HepG2 (cell line): Measurements from ENCODE around the gene DLG4.

Source experiments
- BATF2 ChIP-seq: sonication (generic); formaldehyde crosslinking; IDR thresholded peaks from 2 replicates; pipeline ENCODE4 v1.8.0; 2022; ENCODE audit warnings: mild to moderate bottlenecking, missing genetic modification reagents, moderate library complexity
- ETS1 ChIP-seq: sonication (generic); formaldehyde crosslinking; IDR thresholded peaks from 2 replicates; pipeline ENCODE4 v1.4.0; 2020; ENCODE audit warnings: missing genetic modification reagents
- GLI4 ChIP-seq: sonication (generic); formaldehyde crosslinking; IDR thresholded peaks from 2 replicates; pipeline ENCODE4 v1.5.1; 2020; ENCODE audit warnings: missing genetic modification reagents, mild to moderate bottlenecking, moderate library complexity, borderline replicate concordance
- KDM3A ChIP-seq: IDR thresholded peaks from 2 replicates; pipeline ENCODE4 v1.6.1; 2018; ENCODE audit warnings: low read depth, missing compliant biosample characterization
- RAD21 ChIP-seq: fragments of 450-650 bp; formaldehyde crosslinking; IDR thresholded peaks from 2 replicates; pipeline ENCODE4 v1.5.0; 2020; ENCODE audit warnings: mild to moderate bottlenecking
- RORA ChIP-seq: sonication (generic); formaldehyde crosslinking; IDR thresholded peaks from 2 replicates; pipeline ENCODE4 v1.5.0; 2020; ENCODE audit warnings: mild to moderate bottlenecking, missing genetic modification reagents, moderate library complexity
- TF ChIP-seq, protein P1 (sequence below), 2 experiments: IDR thresholded peaks; 2 replicates each; pipeline ENCODE4 v1.6.1; 2011 to 2012; ENCODE audit warnings: low read length in 2 of 2, borderline replicate concordance in 1 of 2, low read depth in 1 of 2, mild to moderate bottlenecking in 1 of 2, moderate library complexity in 1 of 2
- TF ChIP-seq, protein P2 (sequence below): sonication (generic); formaldehyde crosslinking; IDR thresholded peaks from 2 replicates; pipeline ENCODE4 v1.5.0; 2020; ENCODE audit warnings: mild to moderate bottlenecking, missing genetic modification reagents, moderate library complexity

GRCh38 chr17:7266784-7267183, 47.1 kb upstream of the DLG4 start:
- no peak for TF ChIP-seq RORA (CRISPR knock-in tag)
- no peak for TF ChIP-seq GLI4 (CRISPR knock-in tag)
- TF ChIP-seq ETS1 = no peak
- no peak for TF ChIP-seq KDM3A (CRISPR knock-in tag)
- TF ChIP-seq BATF2 (CRISPR knock-in tag) = no peak
- no peak for TF ChIP-seq RAD21
- TF ChIP-seq, protein P1, sequence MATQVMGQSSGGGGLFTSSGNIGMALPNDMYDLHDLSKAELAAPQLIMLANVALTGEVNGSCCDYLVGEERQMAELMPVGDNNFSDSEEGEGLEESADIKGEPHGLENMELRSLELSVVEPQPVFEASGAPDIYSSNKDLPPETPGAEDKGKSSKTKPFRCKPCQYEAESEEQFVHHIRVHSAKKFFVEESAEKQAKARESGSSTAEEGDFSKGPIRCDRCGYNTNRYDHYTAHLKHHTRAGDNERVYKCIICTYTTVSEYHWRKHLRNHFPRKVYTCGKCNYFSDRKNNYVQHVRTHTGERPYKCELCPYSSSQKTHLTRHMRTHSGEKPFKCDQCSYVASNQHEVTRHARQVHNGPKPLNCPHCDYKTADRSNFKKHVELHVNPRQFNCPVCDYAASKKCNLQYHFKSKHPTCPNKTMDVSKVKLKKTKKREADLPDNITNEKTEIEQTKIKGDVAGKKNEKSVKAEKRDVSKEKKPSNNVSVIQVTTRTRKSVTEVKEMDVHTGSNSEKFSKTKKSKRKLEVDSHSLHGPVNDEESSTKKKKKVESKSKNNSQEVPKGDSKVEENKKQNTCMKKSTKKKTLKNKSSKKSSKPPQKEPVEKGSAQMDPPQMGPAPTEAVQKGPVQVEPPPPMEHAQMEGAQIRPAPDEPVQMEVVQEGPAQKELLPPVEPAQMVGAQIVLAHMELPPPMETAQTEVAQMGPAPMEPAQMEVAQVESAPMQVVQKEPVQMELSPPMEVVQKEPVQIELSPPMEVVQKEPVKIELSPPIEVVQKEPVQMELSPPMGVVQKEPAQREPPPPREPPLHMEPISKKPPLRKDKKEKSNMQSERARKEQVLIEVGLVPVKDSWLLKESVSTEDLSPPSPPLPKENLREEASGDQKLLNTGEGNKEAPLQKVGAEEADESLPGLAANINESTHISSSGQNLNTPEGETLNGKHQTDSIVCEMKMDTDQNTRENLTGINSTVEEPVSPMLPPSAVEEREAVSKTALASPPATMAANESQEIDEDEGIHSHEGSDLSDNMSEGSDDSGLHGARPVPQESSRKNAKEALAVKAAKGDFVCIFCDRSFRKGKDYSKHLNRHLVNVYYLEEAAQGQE (IDR thresholded peaks at IDR 0.05; ENCODE audit: borderline replicate concordance in 1 of 2, low read depth in 1 of 2, low read length in 2 of 2) = no peak
- TF ChIP-seq, protein P2, sequence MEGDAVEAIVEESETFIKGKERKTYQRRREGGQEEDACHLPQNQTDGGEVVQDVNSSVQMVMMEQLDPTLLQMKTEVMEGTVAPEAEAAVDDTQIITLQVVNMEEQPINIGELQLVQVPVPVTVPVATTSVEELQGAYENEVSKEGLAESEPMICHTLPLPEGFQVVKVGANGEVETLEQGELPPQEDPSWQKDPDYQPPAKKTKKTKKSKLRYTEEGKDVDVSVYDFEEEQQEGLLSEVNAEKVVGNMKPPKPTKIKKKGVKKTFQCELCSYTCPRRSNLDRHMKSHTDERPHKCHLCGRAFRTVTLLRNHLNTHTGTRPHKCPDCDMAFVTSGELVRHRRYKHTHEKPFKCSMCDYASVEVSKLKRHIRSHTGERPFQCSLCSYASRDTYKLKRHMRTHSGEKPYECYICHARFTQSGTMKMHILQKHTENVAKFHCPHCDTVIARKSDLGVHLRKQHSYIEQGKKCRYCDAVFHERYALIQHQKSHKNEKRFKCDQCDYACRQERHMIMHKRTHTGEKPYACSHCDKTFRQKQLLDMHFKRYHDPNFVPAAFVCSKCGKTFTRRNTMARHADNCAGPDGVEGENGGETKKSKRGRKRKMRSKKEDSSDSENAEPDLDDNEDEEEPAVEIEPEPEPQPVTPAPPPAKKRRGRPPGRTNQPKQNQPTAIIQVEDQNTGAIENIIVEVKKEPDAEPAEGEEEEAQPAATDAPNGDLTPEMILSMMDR (CRISPR knock-in tag) = no peak
